ENCODE data around the gene SYTL1. TPM values are rescaled to one million over a fixed set of nuclear protein-coding genes. Genes with fewer than 3 reads are reported as not detected.

The SYTL1 gene
- total RNA-seq, 1 donor from 2014 or later, result 56.2 TPM

DNA sequence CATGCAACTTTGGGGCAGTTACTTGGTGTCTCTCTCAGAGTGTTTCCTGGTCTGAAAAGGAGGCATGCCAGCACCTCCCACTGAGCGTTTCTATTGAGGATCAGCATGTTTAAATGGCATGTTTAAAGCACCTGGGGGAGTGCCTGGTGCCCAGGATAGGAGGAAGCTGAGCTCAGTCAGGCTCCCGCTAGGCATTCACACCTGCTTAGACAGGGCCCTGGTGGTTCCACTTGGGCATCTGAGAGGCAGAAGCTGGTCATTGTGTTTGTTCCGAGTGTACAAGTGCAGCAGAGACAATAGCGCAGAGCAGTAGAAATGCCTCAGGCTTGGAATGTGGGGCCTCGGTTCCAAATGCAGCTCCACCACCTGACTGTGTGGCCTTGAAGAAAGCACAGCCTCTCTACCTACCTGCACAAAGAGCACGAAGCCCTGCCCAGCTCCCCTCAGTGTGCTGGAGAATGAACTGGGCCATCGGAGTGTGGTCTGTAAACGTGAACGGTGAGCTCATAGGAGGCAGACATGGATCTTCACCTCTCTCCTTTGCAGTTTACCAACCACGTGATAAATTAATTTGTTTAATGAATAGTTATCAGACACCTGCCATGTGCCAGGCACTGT is 40.1 kb upstream of the SYTL1 start:
- no peak for DNase-seq (ENCODE audit: extremely low spot score in 2 of 2)
- H3K4me1 ChIP-seq, result peaks cover 41% of the 10 kb centered on the region
- H3K36me3 ChIP-seq, result peaks cover 0 to 52% of the 10 kb centered on the region in 2 donors
- H3K27ac ChIP-seq, result no peak overlapping the region
- no peaks in the 10 kb centered on the region for H3K27me3 ChIP-seq
- no peak for TF ChIP-seq POLR2A (IDR thresholded peaks at IDR 0.05)
- no peak for TF ChIP-seq POLR2AphosphoS5 (IDR thresholded peaks at IDR 0.05; ENCODE audit: insufficient read depth in 1 of 2, low read depth in 1 of 2)
- TF ChIP-seq, protein P1, sequence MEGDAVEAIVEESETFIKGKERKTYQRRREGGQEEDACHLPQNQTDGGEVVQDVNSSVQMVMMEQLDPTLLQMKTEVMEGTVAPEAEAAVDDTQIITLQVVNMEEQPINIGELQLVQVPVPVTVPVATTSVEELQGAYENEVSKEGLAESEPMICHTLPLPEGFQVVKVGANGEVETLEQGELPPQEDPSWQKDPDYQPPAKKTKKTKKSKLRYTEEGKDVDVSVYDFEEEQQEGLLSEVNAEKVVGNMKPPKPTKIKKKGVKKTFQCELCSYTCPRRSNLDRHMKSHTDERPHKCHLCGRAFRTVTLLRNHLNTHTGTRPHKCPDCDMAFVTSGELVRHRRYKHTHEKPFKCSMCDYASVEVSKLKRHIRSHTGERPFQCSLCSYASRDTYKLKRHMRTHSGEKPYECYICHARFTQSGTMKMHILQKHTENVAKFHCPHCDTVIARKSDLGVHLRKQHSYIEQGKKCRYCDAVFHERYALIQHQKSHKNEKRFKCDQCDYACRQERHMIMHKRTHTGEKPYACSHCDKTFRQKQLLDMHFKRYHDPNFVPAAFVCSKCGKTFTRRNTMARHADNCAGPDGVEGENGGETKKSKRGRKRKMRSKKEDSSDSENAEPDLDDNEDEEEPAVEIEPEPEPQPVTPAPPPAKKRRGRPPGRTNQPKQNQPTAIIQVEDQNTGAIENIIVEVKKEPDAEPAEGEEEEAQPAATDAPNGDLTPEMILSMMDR (IDR thresholded peaks at IDR 0.05), result no peak
- intact Hi-C loops (cut with DNase I), result loop anchor here (2.0 to 10.0 kb wide), 3 partner anchors 93 to 363 kb away; partner anchors contain the start of gene AHDC1
- no peak overlapping the region for H3K4me3 ChIP-seq
- H3K9me3 ChIP-seq, result no peaks in the 10 kb centered on the region

GRCh38 chr1:27302612-27303011 is 39.2 kb upstream of the SYTL1 start:
- TF ChIP-seq, protein P1 (IDR thresholded peaks at IDR 0.05), result no peak
- TF ChIP-seq POLR2AphosphoS5 (IDR thresholded peaks at IDR 0.05; ENCODE audit: insufficient read depth in 1 of 2, low read depth in 1 of 2), result no peak
- no peak for TF ChIP-seq POLR2A (IDR thresholded peaks at IDR 0.05)
- Histone ChIP-seq H3K27ac (no peak overlapping the region), H3K9me3 (no peaks in the 10 kb centered on the region), H3K4me3 (no peak overlapping the region), H3K27me3 (no peaks in the 10 kb centered on the region), H3K4me1 (peaks cover 41% of the 10 kb centered on the region), H3K36me3 (peaks cover 0 to 49% of the 10 kb centered on the region in 2 donors)
- no peak for DNase-seq (ENCODE audit: extremely low spot score in 2 of 2)
- intact Hi-C loops (cut with DNase I), result loop anchor here (10.0 kb wide), 2 partner anchors 302 to 362 kb away; partner anchors contain the start of gene AHDC1

DNA sequence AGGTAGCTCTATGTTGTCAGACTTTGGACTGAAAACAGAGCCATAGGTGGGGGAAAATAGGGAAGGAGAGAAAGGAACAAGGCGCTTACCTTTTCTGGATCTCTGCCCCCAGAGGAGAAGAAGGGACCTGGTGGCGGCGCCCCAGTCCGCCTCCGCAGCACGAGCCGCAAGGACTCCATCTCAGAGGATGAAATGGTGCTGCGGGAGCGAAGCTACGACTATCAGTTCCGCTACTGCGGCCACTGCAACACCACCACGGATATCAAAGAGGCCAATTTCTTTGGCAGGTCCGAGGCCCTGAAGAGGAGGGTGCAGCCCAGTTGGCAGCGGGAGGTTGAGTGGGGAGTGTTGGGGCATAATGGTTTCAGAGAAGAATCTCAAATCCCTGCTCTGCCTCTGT is 38.3 kb upstream of the SYTL1 start:
- no peaks in the 10 kb centered on the region for H3K27me3 ChIP-seq
- intact Hi-C loops (cut with DNase I), result loop anchor here (10.0 kb wide), 2 partner anchors 301 to 361 kb away; partner anchors contain the start of gene AHDC1
- H3K4me3 ChIP-seq, result no peak overlapping the region
- H3K36me3 ChIP-seq, result peaks cover 0 to 43% of the 10 kb centered on the region in 2 donors
- DNase-seq (ENCODE audit: extremely low spot score in 2 of 2), result no peak
- TF ChIP-seq POLR2A (IDR thresholded peaks at IDR 0.05) (no peak), POLR2AphosphoS5 (IDR thresholded peaks at IDR 0.05; ENCODE audit: insufficient read depth in 1 of 2, low read depth in 1 of 2) (no peak)
- TF ChIP-seq, protein P1 (IDR thresholded peaks at IDR 0.05), result no peak
- H3K4me1 ChIP-seq, result peaks cover 32% of the 10 kb centered on the region
- no peaks in the 10 kb centered on the region for H3K9me3 ChIP-seq
- H3K27ac ChIP-seq, result no peak overlapping the region

- H3K4me3 ChIP-seq, result no peak overlapping the region
- no peak for DNase-seq (ENCODE audit: extremely low spot score in 2 of 2)
- H3K27me3 ChIP-seq, result no peaks in the 10 kb centered on the region
- intact Hi-C loops (cut with DNase I), result loop anchor here (10.0 kb wide), 2 partner anchors 299 to 359 kb away; partner anchors contain the start of gene AHDC1
- no peaks in the 10 kb centered on the region for H3K9me3 ChIP-seq
- TF ChIP-seq POLR2AphosphoS5 (IDR thresholded peaks at IDR 0.05; ENCODE audit: insufficient read depth in 1 of 2, low read depth in 1 of 2) (no peak), POLR2A (IDR thresholded peaks at IDR 0.05) (no peak)
- TF ChIP-seq, protein P1 (IDR thresholded peaks at IDR 0.05), result no peak
- H3K4me1 ChIP-seq, result peaks cover 7% of the 10 kb centered on the region
- H3K27ac ChIP-seq, result no peak overlapping the region
- peaks cover 0 to 43% of the 10 kb centered on the region in 2 donors for H3K36me3 ChIP-seq
These were observed 35.8 kb upstream of the SYTL1 start for GRCh38 chr1:27306071-27306470.
